ENCODE measurements around the gene MUC16.

DNA sequence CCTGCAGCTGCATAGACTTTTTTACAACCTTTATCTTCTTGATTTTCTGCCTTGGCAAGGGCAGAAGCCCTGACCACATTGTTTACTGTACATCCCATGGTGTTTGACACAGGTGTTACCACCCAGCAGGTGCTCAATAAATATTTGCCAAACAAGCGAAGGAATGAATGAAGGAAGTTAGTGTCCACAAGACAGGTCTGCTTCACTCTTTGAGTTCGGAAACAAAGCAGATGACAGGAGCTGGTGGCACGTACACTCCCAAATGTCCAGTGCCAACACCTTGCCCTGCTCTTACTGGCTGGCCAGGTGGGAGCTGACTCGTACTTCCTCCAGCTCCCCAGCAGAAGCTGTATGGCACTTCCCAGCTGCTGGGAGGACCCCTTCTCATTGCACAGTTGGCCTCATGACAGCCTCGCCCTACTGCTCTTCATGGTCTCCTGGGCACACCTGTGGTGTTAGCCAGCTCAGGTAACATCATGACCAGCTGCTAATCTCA lies 22.0 kb upstream of the MUC16 start:
- TF ChIP-seq, protein P1, sequence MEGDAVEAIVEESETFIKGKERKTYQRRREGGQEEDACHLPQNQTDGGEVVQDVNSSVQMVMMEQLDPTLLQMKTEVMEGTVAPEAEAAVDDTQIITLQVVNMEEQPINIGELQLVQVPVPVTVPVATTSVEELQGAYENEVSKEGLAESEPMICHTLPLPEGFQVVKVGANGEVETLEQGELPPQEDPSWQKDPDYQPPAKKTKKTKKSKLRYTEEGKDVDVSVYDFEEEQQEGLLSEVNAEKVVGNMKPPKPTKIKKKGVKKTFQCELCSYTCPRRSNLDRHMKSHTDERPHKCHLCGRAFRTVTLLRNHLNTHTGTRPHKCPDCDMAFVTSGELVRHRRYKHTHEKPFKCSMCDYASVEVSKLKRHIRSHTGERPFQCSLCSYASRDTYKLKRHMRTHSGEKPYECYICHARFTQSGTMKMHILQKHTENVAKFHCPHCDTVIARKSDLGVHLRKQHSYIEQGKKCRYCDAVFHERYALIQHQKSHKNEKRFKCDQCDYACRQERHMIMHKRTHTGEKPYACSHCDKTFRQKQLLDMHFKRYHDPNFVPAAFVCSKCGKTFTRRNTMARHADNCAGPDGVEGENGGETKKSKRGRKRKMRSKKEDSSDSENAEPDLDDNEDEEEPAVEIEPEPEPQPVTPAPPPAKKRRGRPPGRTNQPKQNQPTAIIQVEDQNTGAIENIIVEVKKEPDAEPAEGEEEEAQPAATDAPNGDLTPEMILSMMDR (IDR thresholded peaks at IDR 0.05), result no peak
- TF ChIP-seq POLR2AphosphoS5 (IDR thresholded peaks at IDR 0.05; ENCODE audit: insufficient read depth in 1 of 2, low read depth in 1 of 2) (no peak), POLR2A (IDR thresholded peaks at IDR 0.05) (no peak)
